GM20000 (cell line): ENCODE data around the gene UGT1A10.

Source experiments
- DNase-seq: peaks from one replicate; pipeline ENCODE4 v3.0.0; 2012; ENCODE audit warnings: low spot score
- TF ChIP-seq, protein P1 (sequence below): IDR thresholded peaks from 2 replicates; pipeline ENCODE4 v1.5.1; 2012; ENCODE audit warnings: mild to moderate bottlenecking, control low read depth; ENCODE audit errors: extremely low read depth, missing control alignments

Gene UGT1A10

GRCh38 chr2:233688341-233688740 lies 52.1 kb downstream of the UGT1A10 start:
- TF ChIP-seq, protein P1, sequence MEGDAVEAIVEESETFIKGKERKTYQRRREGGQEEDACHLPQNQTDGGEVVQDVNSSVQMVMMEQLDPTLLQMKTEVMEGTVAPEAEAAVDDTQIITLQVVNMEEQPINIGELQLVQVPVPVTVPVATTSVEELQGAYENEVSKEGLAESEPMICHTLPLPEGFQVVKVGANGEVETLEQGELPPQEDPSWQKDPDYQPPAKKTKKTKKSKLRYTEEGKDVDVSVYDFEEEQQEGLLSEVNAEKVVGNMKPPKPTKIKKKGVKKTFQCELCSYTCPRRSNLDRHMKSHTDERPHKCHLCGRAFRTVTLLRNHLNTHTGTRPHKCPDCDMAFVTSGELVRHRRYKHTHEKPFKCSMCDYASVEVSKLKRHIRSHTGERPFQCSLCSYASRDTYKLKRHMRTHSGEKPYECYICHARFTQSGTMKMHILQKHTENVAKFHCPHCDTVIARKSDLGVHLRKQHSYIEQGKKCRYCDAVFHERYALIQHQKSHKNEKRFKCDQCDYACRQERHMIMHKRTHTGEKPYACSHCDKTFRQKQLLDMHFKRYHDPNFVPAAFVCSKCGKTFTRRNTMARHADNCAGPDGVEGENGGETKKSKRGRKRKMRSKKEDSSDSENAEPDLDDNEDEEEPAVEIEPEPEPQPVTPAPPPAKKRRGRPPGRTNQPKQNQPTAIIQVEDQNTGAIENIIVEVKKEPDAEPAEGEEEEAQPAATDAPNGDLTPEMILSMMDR, result no peak
- no peak for DNase-seq

DNA sequence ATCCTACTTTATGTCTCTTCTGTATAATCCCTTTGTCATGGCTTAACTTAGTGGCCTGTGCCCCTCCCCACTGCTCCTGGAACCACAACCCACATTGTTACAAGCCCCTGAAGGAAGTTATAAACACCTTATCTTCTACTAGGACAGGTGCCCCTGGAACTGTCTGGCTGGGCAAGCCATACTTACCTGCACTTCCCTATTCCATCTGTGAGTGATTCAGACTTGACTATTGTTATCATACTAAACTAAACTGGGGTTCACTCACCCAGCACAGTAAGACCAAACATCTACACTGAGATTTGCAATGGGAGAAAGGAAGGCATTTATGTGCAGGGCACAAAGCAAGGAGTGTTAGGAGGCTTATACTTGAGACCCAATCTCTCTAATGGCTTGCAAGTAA lies 52.8 kb downstream of the UGT1A10 start:
- DNase-seq, result no peak
- TF ChIP-seq, protein P1, result no peak

DNA sequence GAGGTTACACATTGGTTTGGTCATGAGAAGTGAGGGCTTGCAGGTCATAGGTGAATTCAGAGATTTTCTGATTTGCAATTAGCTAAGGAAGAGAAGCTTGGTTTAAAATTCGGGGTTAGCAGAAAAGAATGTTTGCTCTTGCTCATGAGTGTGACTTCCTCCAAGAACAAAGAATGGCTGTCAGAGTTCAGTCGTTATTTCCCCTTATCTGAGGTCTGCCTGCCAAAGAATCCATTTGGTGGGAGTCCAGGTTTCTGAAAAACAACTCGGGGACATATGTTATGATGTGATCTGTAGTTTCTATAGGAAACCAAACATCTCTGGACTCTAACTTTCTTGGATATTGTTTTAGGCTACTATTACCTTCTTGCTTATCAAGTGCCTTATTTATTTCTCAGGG lies 53.3 kb downstream of the UGT1A10 start:
- no peak for DNase-seq
- TF ChIP-seq, protein P1, result no peak

DNA sequence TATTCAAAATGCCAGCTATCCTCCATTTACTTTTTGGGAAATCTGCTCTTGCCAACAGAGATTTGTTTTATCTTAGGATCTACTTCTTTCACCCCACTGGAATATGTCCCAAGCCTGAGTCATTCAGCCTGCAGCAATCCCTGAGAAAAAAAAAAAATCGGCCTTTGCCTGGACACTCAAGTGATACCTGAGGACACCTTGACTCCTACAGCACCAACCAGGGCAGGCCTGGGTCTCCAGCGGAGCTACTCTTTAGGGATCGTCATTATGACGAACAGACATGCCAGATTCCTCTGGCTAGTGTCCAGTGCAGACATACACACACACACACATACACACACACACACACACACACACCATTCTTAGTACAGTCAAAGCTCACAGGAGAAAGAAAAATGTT lies 54.2 kb downstream of the UGT1A10 start:
- TF ChIP-seq, protein P1, result no peak
- no peak for DNase-seq

- DNase-seq, result no peak
- TF ChIP-seq, protein P1, result no peak
Measured at GRCh38 chr2:233691443-233692433, 55.5 kb downstream of the UGT1A10 start.

GRCh38 chr2:233692648-233693047 lies 56.4 kb downstream of the UGT1A10 start, which contains the start of gene UGT1A6:
Gene UGT1A6 (plus strand): TSS chr2:233692890. CDS start chr2:233693005, 115 bp downstream.
- no peak for DNase-seq
- TF ChIP-seq, protein P1, result no peak

DNA sequence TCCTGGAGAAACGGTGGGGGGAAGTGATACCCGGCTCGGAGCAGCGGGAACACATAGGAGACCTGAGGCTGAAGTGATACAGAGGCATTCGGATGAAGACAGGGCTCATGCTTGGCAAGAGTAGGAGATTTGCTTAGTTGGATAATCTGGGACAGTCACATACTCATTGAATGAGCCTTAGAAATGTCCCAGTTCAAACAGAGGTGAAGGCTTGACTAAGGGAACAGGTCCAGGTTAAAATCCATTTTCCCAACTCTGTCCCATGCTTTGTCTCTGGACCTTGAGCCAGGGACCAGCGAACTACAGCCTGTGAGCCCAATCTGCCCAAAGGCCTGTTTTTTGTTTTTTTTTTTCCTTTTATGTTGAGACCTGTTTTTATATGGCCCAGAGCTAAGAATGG lies 57.7 kb downstream of the UGT1A10 start:
- TF ChIP-seq, protein P1, result no peak
- no peak for DNase-seq
